Skeletal muscle cell (primary cell): ENCODE data around the gene MMP15.
"Not testable (repeated sequence)": the region's sequence is repeated elsewhere in the genome, so short reads cannot be mapped to it uniquely, and the experiment has no call there.

Experiments
- DNase-seq: peaks from one replicate; pipeline ENCODE4 v3.0.0-alpha.2; 2010; ENCODE audit warnings: low read depth
- H3K4me3 ChIP-seq: 2 replicates; pipeline ENCODE4 v1.5.1; 2011; ENCODE audit warnings: low read depth, mild to moderate bottlenecking, control low read depth, low read length, moderate library complexity

MMP15 gene

GRCh38 chr16:57995721-57996405 is 29.7 kb upstream of the MMP15 start:
- no peak for DNase-seq

GRCh38 chr16:57996406-57997175 is 29.0 kb upstream of the MMP15 start:
- DNase-seq: no peak
- H3K4me3 ChIP-seq: no peak overlapping the region

More at GRCh38 chr16:57995721-57996405, 29.7 kb upstream of the MMP15 start:
- H3K4me3 ChIP-seq: no peak overlapping the region

- DNase-seq: no peak
- H3K4me3 ChIP-seq: no peak overlapping the region
Observed at GRCh38 chr16:57997176-57997527, 28.4 kb upstream of the MMP15 start.

- H3K4me3 ChIP-seq: no peak overlapping the region
- DNase-seq: no peak
Observed at GRCh38 chr16:57997528-57998265, 27.9 kb upstream of the MMP15 start.

- DNase-seq: no peak
- no peak overlapping the region for H3K4me3 ChIP-seq
Observed at GRCh38 chr16:57998486-57998885, 27.1 kb upstream of the MMP15 start.

GRCh38 chr16:57998992-57999365 is 26.6 kb upstream of the MMP15 start:
- no peak overlapping the region for H3K4me3 ChIP-seq
- no peak for DNase-seq

- peak overlapping the region; percentile 74 for H3K4me3 ChIP-seq
- DNase-seq: no peak
Observed at GRCh38 chr16:57999366-57999970, 26.1 kb upstream of the MMP15 start.

- H3K4me3 ChIP-seq: peak within 1 kb of the TSS; percentile 74
- no peak for DNase-seq
Observed at GRCh38 chr16:57999971-58000705, 25.4 kb upstream of the MMP15 start, which contains the start of gene ZNF319. Gene ZNF319 (minus strand): TSS chr16:58000672. CDS start chr16:57998265, 2,407 bp downstream.

- DNase-seq: no peak
- H3K4me3 ChIP-seq: peak within 1 kb of the TSS; percentile 74
Observed at GRCh38 chr16:58000706-58001676, 24.6 kb upstream of the MMP15 start, which contains the start of gene USB1. Gene USB1 (plus strand): TSS chr16:58001407. CDS start chr16:58001484, 77 bp downstream.

GRCh38 chr16:58001781-58002415 is 23.7 kb upstream of the MMP15 start:
- H3K4me3 ChIP-seq: peak overlapping the region; percentile 74
- no peak for DNase-seq

GRCh38 chr16:58002416-58002800 is 23.1 kb upstream of the MMP15 start:
- no peak for DNase-seq
- no peak overlapping the region for H3K4me3 ChIP-seq

GRCh38 chr16:58002936-58003335 is 22.6 kb upstream of the MMP15 start:
- H3K4me3 ChIP-seq: no peak overlapping the region
- no peak for DNase-seq

- H3K4me3 ChIP-seq, DNase-seq: not testable (repeated sequence)
Observed at GRCh38 chr16:58004736-58005135, 20.8 kb upstream of the MMP15 start.

- DNase-seq: no peak
Observed at GRCh38 chr16:58009856-58010416, 15.6 kb upstream of the MMP15 start.

GRCh38 chr16:58010886-58011285 is 14.7 kb upstream of the MMP15 start:
- DNase-seq: no peak
- H3K4me3 ChIP-seq: no peak overlapping the region

More at GRCh38 chr16:58009856-58010416, 15.6 kb upstream of the MMP15 start:
- H3K4me3 ChIP-seq: no peak overlapping the region

GRCh38 chr16:58011652-58012051 is 13.9 kb upstream of the MMP15 start:
- no peak overlapping the region for H3K4me3 ChIP-seq
- no peak for DNase-seq

- no peak overlapping the region for H3K4me3 ChIP-seq
- DNase-seq: no peak
Observed at GRCh38 chr16:58012481-58012880, 13.1 kb upstream of the MMP15 start.
